ENCODE results near the gene EPAS1.

- TF ChIP-seq SP1 (IDR thresholded peaks at IDR 0.05): no peak
- TF ChIP-seq, protein P1, sequence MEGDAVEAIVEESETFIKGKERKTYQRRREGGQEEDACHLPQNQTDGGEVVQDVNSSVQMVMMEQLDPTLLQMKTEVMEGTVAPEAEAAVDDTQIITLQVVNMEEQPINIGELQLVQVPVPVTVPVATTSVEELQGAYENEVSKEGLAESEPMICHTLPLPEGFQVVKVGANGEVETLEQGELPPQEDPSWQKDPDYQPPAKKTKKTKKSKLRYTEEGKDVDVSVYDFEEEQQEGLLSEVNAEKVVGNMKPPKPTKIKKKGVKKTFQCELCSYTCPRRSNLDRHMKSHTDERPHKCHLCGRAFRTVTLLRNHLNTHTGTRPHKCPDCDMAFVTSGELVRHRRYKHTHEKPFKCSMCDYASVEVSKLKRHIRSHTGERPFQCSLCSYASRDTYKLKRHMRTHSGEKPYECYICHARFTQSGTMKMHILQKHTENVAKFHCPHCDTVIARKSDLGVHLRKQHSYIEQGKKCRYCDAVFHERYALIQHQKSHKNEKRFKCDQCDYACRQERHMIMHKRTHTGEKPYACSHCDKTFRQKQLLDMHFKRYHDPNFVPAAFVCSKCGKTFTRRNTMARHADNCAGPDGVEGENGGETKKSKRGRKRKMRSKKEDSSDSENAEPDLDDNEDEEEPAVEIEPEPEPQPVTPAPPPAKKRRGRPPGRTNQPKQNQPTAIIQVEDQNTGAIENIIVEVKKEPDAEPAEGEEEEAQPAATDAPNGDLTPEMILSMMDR (IDR thresholded peaks at IDR 0.05; ENCODE audit: low read depth, low read length, missing input control): no peak
- no peak for TF ChIP-seq GABPA (IDR thresholded peaks at IDR 0.05 in 1 of 2, conservative IDR thresholded peaks at IDR 0.05 in 1 of 2)
- no peak for TF ChIP-seq TAF1 (conservative IDR thresholded peaks at IDR 0.05)
- TF ChIP-seq, protein P2, sequence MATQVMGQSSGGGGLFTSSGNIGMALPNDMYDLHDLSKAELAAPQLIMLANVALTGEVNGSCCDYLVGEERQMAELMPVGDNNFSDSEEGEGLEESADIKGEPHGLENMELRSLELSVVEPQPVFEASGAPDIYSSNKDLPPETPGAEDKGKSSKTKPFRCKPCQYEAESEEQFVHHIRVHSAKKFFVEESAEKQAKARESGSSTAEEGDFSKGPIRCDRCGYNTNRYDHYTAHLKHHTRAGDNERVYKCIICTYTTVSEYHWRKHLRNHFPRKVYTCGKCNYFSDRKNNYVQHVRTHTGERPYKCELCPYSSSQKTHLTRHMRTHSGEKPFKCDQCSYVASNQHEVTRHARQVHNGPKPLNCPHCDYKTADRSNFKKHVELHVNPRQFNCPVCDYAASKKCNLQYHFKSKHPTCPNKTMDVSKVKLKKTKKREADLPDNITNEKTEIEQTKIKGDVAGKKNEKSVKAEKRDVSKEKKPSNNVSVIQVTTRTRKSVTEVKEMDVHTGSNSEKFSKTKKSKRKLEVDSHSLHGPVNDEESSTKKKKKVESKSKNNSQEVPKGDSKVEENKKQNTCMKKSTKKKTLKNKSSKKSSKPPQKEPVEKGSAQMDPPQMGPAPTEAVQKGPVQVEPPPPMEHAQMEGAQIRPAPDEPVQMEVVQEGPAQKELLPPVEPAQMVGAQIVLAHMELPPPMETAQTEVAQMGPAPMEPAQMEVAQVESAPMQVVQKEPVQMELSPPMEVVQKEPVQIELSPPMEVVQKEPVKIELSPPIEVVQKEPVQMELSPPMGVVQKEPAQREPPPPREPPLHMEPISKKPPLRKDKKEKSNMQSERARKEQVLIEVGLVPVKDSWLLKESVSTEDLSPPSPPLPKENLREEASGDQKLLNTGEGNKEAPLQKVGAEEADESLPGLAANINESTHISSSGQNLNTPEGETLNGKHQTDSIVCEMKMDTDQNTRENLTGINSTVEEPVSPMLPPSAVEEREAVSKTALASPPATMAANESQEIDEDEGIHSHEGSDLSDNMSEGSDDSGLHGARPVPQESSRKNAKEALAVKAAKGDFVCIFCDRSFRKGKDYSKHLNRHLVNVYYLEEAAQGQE (IDR thresholded peaks at IDR 0.05): no peak
- TF ChIP-seq, protein P3, sequence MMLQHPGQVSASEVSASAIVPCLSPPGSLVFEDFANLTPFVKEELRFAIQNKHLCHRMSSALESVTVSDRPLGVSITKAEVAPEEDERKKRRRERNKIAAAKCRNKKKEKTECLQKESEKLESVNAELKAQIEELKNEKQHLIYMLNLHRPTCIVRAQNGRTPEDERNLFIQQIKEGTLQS (IDR thresholded peaks at IDR 0.05): no peak
- TF ChIP-seq RXRA (IDR thresholded peaks at IDR 0.05): no peak
- no peak for TF ChIP-seq YY1 (IDR thresholded peaks at IDR 0.05)
Measured at GRCh38 chr2:46349115-46349547, 51.9 kb downstream of the EPAS1 start.

All from liver (tissue), 3 donors.